SKM-1 (cell line): ENCODE measurements around the gene CGNL1.

Experiments used
- DNase-seq: peaks from one replicate; lab custom pipeline; 2025; ENCODE audit not compliant: unreplicated experiment; lab: John Stamatoyannopoulos, UW

CGNL1 gene

GRCh38 chr15:57592836-57593420 is 216.6 kb downstream of the CGNL1 start:
- DNase-seq: no peak

GRCh38 chr15:57594479-57594878 is 218.2 kb downstream of the CGNL1 start:
- no peak for DNase-seq

GRCh38 chr15:57595011-57595866 is 218.9 kb downstream of the CGNL1 start:
- DNase-seq: no peak

GRCh38 chr15:57596301-57596855 is 220.1 kb downstream of the CGNL1 start:
- no peak for DNase-seq

DNA sequence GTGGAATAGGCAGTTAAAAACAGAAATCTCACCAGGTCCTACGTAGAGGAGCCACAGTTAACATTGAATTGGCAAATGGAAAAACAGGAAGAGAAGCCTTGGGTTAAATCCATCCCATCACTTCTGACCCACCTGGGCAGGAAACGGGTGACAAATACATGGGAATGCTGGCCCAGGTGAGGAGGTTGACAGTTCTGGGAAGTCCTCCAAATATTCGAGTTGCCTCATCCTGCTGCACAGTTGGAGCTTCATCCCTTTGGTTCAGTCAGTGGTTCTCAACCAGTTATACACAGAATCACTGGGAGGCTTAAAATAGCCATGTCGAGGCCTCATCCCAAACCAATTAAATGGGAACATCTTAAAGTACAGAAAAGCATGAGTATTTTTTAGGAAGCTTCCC is 220.7 kb downstream of the CGNL1 start:
- no peak for DNase-seq

DNA sequence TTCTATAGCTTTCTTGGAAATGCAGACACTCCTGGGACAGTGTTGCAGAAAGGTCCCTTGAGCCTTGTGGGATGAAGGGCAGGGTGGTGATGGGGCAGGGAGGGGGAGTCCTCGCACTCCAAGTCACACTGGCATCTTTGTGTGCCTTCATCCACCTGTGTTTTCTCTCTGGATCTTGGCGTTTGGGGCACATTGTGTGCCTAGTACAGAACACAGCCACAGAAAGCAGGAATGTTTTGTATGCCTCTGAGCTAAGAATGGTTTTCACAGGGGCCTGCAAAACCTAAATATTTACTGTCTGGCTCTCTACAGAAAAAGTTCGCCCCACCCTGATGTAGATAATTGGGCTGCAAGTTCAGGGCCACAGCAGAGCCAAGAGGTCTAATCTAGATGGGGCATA is 221.1 kb downstream of the CGNL1 start:
- no peak for DNase-seq

DNA sequence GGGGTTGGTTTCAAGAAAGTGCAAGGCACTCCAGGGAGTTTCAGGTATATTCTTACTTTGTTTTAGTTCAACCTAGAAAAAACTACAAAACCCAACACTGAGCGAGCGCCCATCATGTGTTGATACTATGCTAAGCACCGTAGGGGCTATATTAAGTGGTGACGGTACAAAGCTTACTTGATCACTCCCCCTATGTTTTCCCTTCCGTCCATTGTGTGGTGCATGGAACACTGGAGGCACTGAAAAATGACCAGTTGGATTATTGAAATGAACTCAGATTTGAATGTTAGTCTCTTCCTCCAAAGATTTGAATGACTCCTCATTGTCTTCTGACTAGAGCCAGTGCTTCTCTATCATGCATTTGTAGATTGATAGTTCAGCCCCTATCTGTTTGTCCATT is 222.0 kb downstream of the CGNL1 start:
- DNase-seq: no peak

- DNase-seq: no peak
Observed at GRCh38 chr15:57599296-57599810, 223.0 kb downstream of the CGNL1 start.

DNA sequence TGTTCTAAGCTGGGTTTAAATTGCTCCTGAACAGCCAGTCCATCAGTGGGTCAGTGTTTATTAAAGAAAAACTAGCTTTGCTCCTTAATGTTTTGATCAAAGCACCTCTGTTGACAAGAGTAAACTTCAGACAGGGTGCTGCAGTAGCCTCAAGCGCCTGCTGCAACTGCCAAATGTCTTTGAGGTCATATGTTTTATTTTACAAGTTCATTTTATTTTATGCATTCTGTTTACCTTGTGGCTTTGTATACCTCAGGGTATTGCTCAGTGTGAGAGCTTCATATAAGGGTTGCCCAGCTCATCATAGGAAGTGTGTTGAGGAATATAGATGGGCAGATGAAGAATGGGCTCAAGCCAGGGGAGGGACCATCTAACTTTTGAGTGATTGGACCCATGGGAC is 223.9 kb downstream of the CGNL1 start:
- DNase-seq: no peak
